LNCAP (cell line): ENCODE measurements around the gene MEPCE.

Experiments used
- CTCF ChIP-seq: fragments of 450-650 bp; IDR thresholded peaks from 2 replicates; pipeline ENCODE4 v1.5.1; 2017; ENCODE audit warnings: mild to moderate bottlenecking

Gene MEPCE

DNA sequence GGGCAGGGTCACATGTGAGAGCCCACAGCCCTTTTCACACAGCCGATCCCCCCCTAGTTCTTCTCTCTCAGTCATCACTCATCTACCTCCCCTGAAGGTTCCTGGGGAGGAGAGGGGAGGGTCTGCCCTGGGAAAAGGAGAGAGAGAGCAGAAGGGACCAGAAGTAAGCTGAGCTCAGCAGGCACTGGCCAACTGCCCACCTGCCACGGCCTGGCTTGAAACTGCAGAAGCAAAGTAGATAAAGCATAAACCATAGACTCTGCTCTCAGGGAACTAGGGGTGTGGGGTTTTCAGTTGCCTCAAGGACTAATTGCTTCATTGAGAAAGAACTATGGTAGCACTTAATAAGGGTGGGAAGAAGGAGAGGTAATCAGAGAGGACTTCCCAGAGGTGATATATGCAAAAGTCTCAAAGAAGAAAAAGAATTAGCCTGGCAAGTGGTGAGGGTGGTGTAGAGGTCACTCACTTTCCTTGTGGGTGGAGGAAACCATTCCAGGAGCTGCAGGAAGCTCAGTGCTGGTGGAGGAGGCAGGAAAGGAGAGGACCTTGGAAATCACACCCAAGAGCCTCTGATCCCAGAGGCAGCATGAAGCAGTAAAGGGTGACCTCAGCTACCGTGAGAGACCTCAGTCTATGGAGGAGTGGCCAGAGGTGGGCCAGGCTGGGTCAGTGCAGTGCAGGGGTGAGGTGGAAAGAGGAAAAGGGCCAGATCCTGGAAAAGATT is 39.2 kb upstream of the MEPCE start:
- no peak for TF ChIP-seq CTCF

DNA sequence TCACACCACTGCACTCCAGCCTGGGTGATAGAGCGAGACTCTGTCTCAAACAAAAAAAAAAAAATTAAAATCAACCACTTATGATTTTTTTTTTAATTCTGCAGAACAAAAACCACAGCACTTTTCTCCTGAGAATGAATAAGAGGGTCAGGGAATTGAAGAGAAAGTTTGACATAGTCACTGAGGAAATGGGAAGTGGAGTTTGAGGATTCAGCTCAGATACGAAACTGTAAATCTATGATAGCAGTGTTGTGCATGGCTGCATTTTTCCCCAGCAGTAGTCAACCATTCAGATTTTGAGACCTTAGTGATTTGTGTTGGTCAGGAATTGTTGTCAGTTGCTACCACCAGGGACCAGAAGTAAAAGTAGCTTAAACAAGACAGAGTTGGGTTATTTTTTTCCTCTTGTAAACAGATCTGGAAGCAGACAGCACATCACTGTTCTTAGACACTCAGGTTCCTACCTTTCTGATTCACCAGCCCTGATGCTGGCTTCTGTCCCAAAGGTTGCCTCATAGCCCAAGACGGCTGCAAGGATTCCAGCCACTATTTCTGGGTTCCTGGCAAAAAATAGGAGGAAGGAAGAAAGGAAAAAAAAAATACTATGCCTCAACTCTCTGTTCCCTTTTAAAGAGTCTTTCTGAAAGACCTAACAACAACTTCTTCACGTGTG is 36.3 kb upstream of the MEPCE start:
- TF ChIP-seq CTCF: no peak

DNA sequence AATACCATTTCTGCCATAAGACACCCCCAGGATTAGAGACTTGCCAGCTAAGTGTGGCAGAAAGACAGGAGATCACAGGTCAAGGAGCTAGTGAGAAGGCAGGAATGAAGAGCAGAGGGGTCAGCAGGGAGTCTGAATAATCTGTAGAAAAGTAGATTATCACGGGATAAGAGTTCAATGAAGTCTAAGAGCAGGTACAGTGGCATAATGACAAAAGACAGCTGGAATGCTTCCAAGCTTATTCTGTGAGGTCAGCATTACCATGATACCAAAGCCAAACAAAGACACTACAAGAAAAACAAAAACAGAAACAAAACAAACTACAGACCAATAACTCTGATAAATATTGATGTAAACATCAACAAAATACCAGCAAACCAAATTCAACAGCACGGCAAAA is 35.6 kb upstream of the MEPCE start:
- TF ChIP-seq CTCF: no peak

GRCh38 chr7:100396421-100396982 is 33.1 kb upstream of the MEPCE start:
- no peak for TF ChIP-seq CTCF

DNA sequence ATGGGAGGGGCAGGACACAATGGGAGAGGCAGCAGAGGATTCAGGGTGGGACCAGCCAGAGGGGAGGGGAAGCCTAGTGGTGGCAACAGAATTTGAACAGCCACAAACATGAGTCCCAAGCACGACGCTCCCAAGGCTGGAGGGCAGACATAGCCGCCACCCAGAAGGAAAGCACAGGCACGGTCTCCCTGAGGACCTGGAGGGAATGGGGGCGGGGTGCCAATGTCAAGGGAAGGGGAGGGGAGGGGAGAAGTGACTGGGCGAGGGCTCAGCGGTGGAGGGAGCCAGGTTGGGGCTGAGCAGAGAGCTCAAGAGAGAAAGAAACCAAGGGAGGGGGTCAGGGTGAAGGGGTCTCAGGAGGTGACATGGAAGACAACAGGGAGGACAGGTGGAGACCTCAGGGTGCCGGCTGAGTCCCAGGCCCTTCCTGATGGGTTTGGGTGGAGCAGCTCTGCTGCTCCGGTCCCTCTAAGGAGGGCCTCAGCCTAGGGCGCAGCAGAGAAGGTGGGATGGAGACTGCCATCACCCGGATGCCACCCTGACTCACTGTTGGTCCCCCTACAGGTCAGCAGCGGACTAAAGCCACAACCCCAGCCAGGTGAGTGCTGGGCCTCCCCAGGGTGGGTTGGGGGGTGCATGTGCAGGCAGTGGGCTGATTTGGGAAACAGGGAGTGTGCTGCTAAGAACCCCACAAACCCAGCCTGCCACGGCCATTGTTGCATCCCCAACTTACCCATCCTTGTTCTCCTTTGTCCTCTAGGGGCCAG is 32.1 kb upstream of the MEPCE start:
- no peak for TF ChIP-seq CTCF

DNA sequence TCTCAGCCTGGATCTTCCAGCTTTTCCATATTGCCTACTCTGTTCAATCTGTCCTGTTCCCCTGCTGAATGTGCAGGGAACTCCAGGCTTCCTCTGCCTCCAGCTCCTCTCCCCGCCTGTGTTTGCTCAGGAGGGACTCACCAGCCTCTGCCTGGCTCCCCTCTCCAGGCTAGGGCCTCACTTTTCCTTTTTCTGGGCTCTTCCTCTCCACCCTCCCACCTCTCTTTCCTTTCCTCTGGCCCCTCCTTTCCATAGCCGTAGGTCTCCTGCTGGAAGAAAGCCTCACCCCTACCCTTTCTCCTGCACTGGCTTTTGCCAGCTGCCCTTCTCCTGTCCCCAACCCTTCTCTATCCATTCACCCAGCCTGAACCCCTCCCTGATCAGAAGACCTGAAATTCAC is 31.4 kb upstream of the MEPCE start:
- TF ChIP-seq CTCF: no peak

DNA sequence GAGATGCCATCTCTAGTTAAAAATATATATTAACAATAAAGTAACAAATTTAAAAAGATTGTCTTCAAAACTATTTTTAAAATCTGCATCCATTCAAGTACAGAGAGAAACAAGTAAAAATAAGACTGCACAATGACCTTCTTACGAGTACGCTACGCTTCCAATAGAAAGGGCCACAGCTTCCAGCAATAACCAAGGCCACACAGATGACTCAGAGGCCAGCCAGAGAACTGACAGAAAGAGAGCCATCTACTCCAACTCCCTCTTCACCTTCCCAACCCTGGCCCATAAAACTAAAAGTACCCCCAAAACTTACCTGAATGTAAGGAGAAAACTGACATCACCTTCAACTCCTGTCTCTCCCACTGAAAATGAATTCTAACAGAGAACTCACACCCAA is 29.6 kb upstream of the MEPCE start:
- no peak for TF ChIP-seq CTCF
